Neural cell (in vitro differentiated cells): Measurements from ENCODE around the gene NXPE1. TPM values are rescaled to one million over a fixed set of nuclear protein-coding genes. Genes with fewer than 3 reads are reported as not detected.

ENCODE experiments used
- H2AFZ ChIP-seq: fragments of 200-600, 300-800 bp; sonication (generic), shearing (Covaris generic); 2 replicates; pipeline ENCODE4 v1.6.0; 2014; ENCODE audit warnings: low read depth, mild to moderate bottlenecking, antibody characterized with exemption, low read length, moderate library complexity
- H3F3A ChIP-seq: fragments of 200-600 bp; shearing (Covaris generic); 2 replicates; pipeline ENCODE4 v1.6.1; 2016; ENCODE audit warnings: mild to moderate bottlenecking, moderate library complexity, mixed read lengths, antibody characterized with exemption, low read length; ENCODE audit not compliant: insufficient read depth, poor library complexity, severe bottlenecking
- H3K27ac ChIP-seq: fragments of 200-600, 300-800 bp; sonication (generic), shearing (Covaris generic); 2 replicates; pipeline ENCODE4 v1.5.1; 2014; ENCODE audit warnings: mild to moderate bottlenecking, low read length, moderate library complexity
- H3K27me3 ChIP-seq: fragments of 300-800, 200-600 bp; sonication (generic), shearing (Covaris generic); 2 replicates; pipeline ENCODE4 v1.6.0; 2014; ENCODE audit warnings: mild to moderate bottlenecking, low read depth, low read length, moderate library complexity; ENCODE audit not compliant: insufficient read depth
- H3K36me3 ChIP-seq: fragments of 300-800, 200-600 bp; sonication (generic), shearing (Covaris generic); 2 replicates; pipeline ENCODE4 v1.5.1; 2014; ENCODE audit warnings: mild to moderate bottlenecking, antibody characterized with exemption, low read length, moderate library complexity; ENCODE audit not compliant: insufficient read depth
- H3K4me2 ChIP-seq: fragments of 300-800, 200-600 bp; sonication (generic), shearing (Covaris generic); 2 replicates; pipeline ENCODE4 v1.6.0; 2014; ENCODE audit warnings: mild to moderate bottlenecking, low read length
- H3K4me3 ChIP-seq: fragments of 300-800, 200-600 bp; sonication (generic), shearing (Covaris generic); 2 replicates; pipeline ENCODE4 v1.5.1; 2014; ENCODE audit warnings: mild to moderate bottlenecking, low read length, moderate library complexity
- H3K79me2 ChIP-seq: fragments of 200-600 bp; shearing (Covaris generic); replicated peaks from 2 replicates; pipeline ENCODE4 v1.6.0; 2014; ENCODE audit warnings: mild to moderate bottlenecking, low read length, moderate library complexity; ENCODE audit not compliant: insufficient read depth
- H3K9ac ChIP-seq: fragments of 300-800, 200-600 bp; sonication (generic), shearing (Covaris generic); 2 replicates; pipeline ENCODE4 v1.6.1; 2016; ENCODE audit warnings: mild to moderate bottlenecking, low read length, mixed read lengths
- H3K9me2 ChIP-seq: fragments of 200-600 bp; shearing (Covaris generic); 2 replicates; pipeline ENCODE4 v1.6.1; 2016; ENCODE audit warnings: mild to moderate bottlenecking, low read length, mixed read lengths; ENCODE audit not compliant: insufficient read depth
- H3K9me3 ChIP-seq: fragments of 200-600, 300-800 bp; sonication (generic), shearing (Covaris generic); 2 replicates; pipeline ENCODE4 v1.6.1; 2016; ENCODE audit warnings: mild to moderate bottlenecking, mixed run types, low read length, moderate library complexity, mixed read lengths
- H4K20me1 ChIP-seq: fragments of 200-600 bp; shearing (Covaris generic); 2 replicates; pipeline ENCODE4 v1.6.1; 2016; ENCODE audit warnings: mild to moderate bottlenecking, mixed run types; ENCODE audit not compliant: insufficient read depth
- CTCF ChIP-seq: fragments of 450-650 bp; IDR thresholded peaks from 2 replicates; pipeline ENCODE4 v1.5.1; 2014; ENCODE audit warnings: antibody characterized with exemption, mild to moderate bottlenecking, moderate library complexity; ENCODE audit not compliant: poor library complexity, severe bottlenecking
- EP300 ChIP-seq: fragments of 450-650 bp; conservative IDR thresholded peaks from 2 replicates; pipeline ENCODE4 v1.6.1; 2014; ENCODE audit warnings: antibody characterized with exemption, mild to moderate bottlenecking, moderate library complexity; ENCODE audit not compliant: poor library complexity, severe bottlenecking
- EZH2 ChIP-seq: fragments of 200-600, 300-800 bp; shearing (Covaris generic), sonication (generic); IDR thresholded peaks from 2 replicates; pipeline ENCODE4 v1.6.1; 2014; ENCODE audit warnings: antibody characterized with exemption, low read length, borderline replicate concordance, mild to moderate bottlenecking; ENCODE audit not compliant: insufficient read depth, poor library complexity, severe bottlenecking
- MXI1 ChIP-seq: fragments of 450-650 bp; conservative IDR thresholded peaks from 2 replicates; pipeline ENCODE4 v1.6.1; 2014; ENCODE audit warnings: antibody characterized with exemption, mild to moderate bottlenecking; ENCODE audit not compliant: poor library complexity, severe bottlenecking
- POLR2AphosphoS5 ChIP-seq: IDR thresholded peaks from 2 replicates; pipeline ENCODE4 v1.6.1; 2012
- RAD21 ChIP-seq: fragments of 450-650 bp; conservative IDR thresholded peaks from 2 replicates; pipeline ENCODE4 v1.6.1; 2014; ENCODE audit warnings: antibody characterized with exemption, mild to moderate bottlenecking, moderate library complexity
- REST ChIP-seq: IDR thresholded peaks from 2 replicates; pipeline ENCODE4 v1.6.1; 2012; ENCODE audit warnings: borderline replicate concordance
- SMC3 ChIP-seq: fragments of 450-650 bp; conservative IDR thresholded peaks from 2 replicates; pipeline ENCODE4 v1.6.1; 2014; ENCODE audit warnings: antibody characterized with exemption, mild to moderate bottlenecking, moderate library complexity; ENCODE audit not compliant: poor library complexity
- TAF1 ChIP-seq: IDR thresholded peaks from 2 replicates; pipeline ENCODE4 v1.6.1; 2012; ENCODE audit warnings: low read depth
- polyA plus RNA-seq: library from polyadenylated mRNA; depleted of rRNA; stranded (reverse); fragments of >200 nt; gene quantifications from 2 replicates; pipeline ENCODE4 v1.2.3, GENCODE V29; 2014

The NXPE1 gene
- polyA plus RNA-seq, 1 donor from 2014 or later = not detected

- H3K79me2 ChIP-seq = no peaks in the 10 kb centered on the region
- H3K9me3 ChIP-seq = no peaks in the 10 kb centered on the region
- no peaks in the 10 kb centered on the region for H3K9me2 ChIP-seq
- no peaks in the 10 kb centered on the region for H3F3A ChIP-seq
- H3K36me3 ChIP-seq = no peaks in the 10 kb centered on the region
- no peaks in the 10 kb centered on the region for H4K20me1 ChIP-seq
- H3K4me2 ChIP-seq = no peak overlapping the region
- no peak overlapping the region for H2AFZ ChIP-seq
- no peak overlapping the region for H3K27ac ChIP-seq
- TF ChIP-seq EP300 = no peak
- TF ChIP-seq POLR2AphosphoS5 = no peak
- TF ChIP-seq REST = no peak
- TF ChIP-seq SMC3 = no peak
- no peak for TF ChIP-seq RAD21
- H3K9ac ChIP-seq = no peak overlapping the region
- no peak overlapping the region for H3K4me3 ChIP-seq
- H3K27me3 ChIP-seq = no peaks in the 10 kb centered on the region
These were observed 3.4 kb upstream of the NXPE1 start for GRCh38 chr11:114563077-114563476.

- H3K4me2 ChIP-seq = no peak overlapping the region
These were observed 2.7 kb upstream of the NXPE1 start for GRCh38 chr11:114562166-114562916.

More at GRCh38 chr11:114562166-114562916, 2.7 kb upstream of the NXPE1 start:
- H3K27ac ChIP-seq = no peak overlapping the region
- H3K9ac ChIP-seq = no peak overlapping the region
- H3K79me2 ChIP-seq = no peaks in the 10 kb centered on the region
- no peaks in the 10 kb centered on the region for H3F3A ChIP-seq
- H3K9me2 ChIP-seq = no peaks in the 10 kb centered on the region
- no peaks in the 10 kb centered on the region for H3K9me3 ChIP-seq
- no peak overlapping the region for H3K4me3 ChIP-seq
- no peaks in the 10 kb centered on the region for H3K36me3 ChIP-seq
- TF ChIP-seq MXI1 (no peak), TAF1 (no peak), CTCF (no peak), EZH2 (no peak)
- H3K27me3 ChIP-seq = no peaks in the 10 kb centered on the region
- H4K20me1 ChIP-seq = no peaks in the 10 kb centered on the region
- H2AFZ ChIP-seq = no peak overlapping the region
